Peyer's patch (tissue), 4 donors: ENCODE data around the gene RXRA. TPM values are rescaled to one million over a fixed set of nuclear protein-coding genes. Genes with fewer than 3 reads are reported as not detected.

Experiments
- DNase-seq, 3 donors: peaks; one replicate each; pipeline ENCODE4 v3.0.0-alpha.2; 2017 to 2019
- H3K27ac ChIP-seq, 4 donors: fragments of 200-600 bp; sonication (generic); one replicate each; pipeline ENCODE4 v1.5.1; 2016 to 2019
- H3K27me3 ChIP-seq, 2 donors: fragments of 200-600 bp; sonication (generic); one replicate each; pipeline ENCODE4 v1.5.1; 2019
- H3K36me3 ChIP-seq, 3 donors: fragments of 200-600 bp; sonication (generic); one replicate each; pipeline ENCODE4 v1.5.1; 2016 to 2019
- H3K4me1 ChIP-seq, 4 donors: fragments of 200-600 bp; sonication (generic); one replicate each; pipeline ENCODE4 v1.5.1; 2016 to 2019
- H3K4me3 ChIP-seq, 4 donors: fragments of 200-600 bp; sonication (generic); 1 replicate in 3 of 4; 2 replicates in 1 of 4; pipeline ENCODE4 v1.5.1; 2016 to 2019; ENCODE audit warnings: mild to moderate bottlenecking in 1 of 4
- H3K9me3 ChIP-seq, 4 donors: fragments of 200-600 bp; sonication (generic); one replicate each; pipeline ENCODE4 v1.5.1; 2016 to 2019; ENCODE audit warnings: mild to moderate bottlenecking in 1 of 4
- POLR2A ChIP-seq, 2 donors: fragments of 450-650 bp; IDR thresholded peaks; one replicate each; pipeline ENCODE4 v1.5.1; 2017; ENCODE audit warnings: antibody characterized with exemption in 2 of 2, mild to moderate bottlenecking in 2 of 2, moderate library complexity in 2 of 2
- total RNA-seq, 4 donors: library from RNA; depleted of rRNA; stranded (reverse); fragments of >200 nt; gene quantifications; one replicate each; pipeline ENCODE4 v1.1.0, GENCODE V29; 2016
- TF ChIP-seq, protein P1 (sequence below), 6 experiments: fragments of 450-650 bp in 4 of 6; fragments of 200-600 bp in 2 of 6; sonication (generic) in 1 of 6; IDR thresholded peaks; one replicate each; pipeline ENCODE4 v1.5.1; 2017 to 2019; ENCODE audit warnings: antibody characterized with exemption in 6 of 6, mild to moderate bottlenecking in 3 of 6, moderate library complexity in 1 of 6

RXRA gene
- total RNA-seq, 4 donors from 2014 or later: 54.5 to 83.6 (median 65.4) TPM

DNA sequence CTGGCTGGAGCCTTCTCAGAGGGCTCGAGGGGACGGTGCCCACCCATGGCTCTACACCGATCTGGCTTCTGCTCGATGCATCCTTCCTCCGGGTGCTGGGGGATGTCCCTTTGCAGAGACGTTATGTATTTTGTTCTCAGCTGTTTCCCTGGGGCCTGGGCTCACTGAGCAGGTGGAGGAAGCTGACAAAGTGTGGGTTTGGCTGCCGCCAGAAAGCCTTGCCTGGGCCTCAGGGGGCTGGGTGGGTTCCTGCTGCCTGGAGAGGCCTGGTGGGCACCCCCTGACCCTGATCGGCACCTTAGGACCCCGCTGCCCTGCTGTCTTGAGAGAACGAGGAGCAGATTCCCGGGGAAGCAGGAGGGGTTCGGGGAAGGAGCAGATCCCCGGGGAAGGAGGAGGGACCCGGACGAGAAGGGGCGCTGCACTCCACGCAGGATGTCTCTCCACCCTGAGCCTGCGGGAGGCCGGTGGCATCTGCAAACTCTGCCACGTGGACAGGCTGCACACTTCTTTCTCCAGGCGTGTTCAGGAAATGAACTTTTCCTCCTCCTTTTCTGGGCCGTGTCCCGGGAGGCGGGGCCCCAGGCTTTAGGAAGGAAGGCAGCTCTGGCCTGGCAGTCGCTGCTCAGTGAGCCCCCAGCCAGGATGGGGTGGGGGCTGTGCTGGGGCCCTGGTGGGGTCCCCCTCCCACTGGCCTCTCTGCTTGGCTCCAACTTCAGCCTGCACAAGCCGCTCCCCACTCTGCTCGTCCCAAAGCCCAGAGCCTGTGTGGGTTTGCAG lies 148.9 kb downstream of the RXRA start:
- Histone ChIP-seq H3K27ac (peak overlapping the region in 3 of 4 donors; percentile 21 to 66 (median 35)), H3K4me3 (no peak overlapping the region), H3K27me3 (no peaks in the 10 kb centered on the region), H3K9me3 (no peaks in the 10 kb centered on the region), H3K4me1 (peaks cover 0 to 12% (median 5%) of the 10 kb centered on the region in 4 donors), H3K36me3 (no peaks in the 10 kb centered on the region)
- TF ChIP-seq POLR2A (IDR thresholded peaks at IDR 0.05): no peak
- TF ChIP-seq, protein P1, sequence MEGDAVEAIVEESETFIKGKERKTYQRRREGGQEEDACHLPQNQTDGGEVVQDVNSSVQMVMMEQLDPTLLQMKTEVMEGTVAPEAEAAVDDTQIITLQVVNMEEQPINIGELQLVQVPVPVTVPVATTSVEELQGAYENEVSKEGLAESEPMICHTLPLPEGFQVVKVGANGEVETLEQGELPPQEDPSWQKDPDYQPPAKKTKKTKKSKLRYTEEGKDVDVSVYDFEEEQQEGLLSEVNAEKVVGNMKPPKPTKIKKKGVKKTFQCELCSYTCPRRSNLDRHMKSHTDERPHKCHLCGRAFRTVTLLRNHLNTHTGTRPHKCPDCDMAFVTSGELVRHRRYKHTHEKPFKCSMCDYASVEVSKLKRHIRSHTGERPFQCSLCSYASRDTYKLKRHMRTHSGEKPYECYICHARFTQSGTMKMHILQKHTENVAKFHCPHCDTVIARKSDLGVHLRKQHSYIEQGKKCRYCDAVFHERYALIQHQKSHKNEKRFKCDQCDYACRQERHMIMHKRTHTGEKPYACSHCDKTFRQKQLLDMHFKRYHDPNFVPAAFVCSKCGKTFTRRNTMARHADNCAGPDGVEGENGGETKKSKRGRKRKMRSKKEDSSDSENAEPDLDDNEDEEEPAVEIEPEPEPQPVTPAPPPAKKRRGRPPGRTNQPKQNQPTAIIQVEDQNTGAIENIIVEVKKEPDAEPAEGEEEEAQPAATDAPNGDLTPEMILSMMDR (IDR thresholded peaks at IDR 0.05): no peak
- peak; percentile 51 to 77 (median 61) for DNase-seq

GRCh38 chr9:134476272-134476941 lies 150.2 kb downstream of the RXRA start:
- Histone ChIP-seq H3K36me3 (no peaks in the 10 kb centered on the region), H3K27me3 (no peaks in the 10 kb centered on the region), H3K4me1 (peaks cover 0 to 12% (median 5%) of the 10 kb centered on the region in 4 donors), H3K27ac (peak overlapping the region in 1 of 4 donors; percentile 30), H3K4me3 (no peak overlapping the region), H3K9me3 (no peaks in the 10 kb centered on the region)
- TF ChIP-seq POLR2A (IDR thresholded peaks at IDR 0.05): no peak
- TF ChIP-seq, protein P1 (IDR thresholded peaks at IDR 0.05): no peak
- no peak for DNase-seq

DNA sequence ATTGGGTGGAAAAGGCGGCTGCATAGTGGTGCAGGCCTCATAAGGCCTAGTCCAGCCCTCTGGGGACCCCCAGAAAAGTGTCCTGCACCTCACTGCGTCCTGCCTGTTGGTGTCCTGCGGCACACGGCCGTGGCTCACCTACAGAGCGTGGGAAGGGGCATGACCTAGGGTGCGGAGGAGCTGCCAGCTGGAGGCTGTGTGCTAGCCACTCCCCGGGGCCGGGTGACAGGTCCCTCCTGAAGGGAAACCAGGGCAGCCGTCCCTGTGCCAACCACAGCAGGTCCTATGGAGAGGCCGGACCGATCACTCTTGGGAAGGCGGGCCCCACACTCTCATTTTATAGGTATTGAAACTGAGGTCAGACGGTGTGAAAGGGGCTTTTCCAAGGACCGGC lies 150.7 kb downstream of the RXRA start:
- no peak for DNase-seq
- no peak for TF ChIP-seq POLR2A (IDR thresholded peaks at IDR 0.05)
- TF ChIP-seq, protein P1 (IDR thresholded peaks at IDR 0.05): no peak
- no peaks in the 10 kb centered on the region for H3K36me3 ChIP-seq
- no peaks in the 10 kb centered on the region for H3K9me3 ChIP-seq
- H3K27ac ChIP-seq: no peak overlapping the region
- H3K4me1 ChIP-seq: peaks cover 0 to 12% (median 5%) of the 10 kb centered on the region in 4 donors
- no peak overlapping the region for H3K4me3 ChIP-seq
- no peaks in the 10 kb centered on the region for H3K27me3 ChIP-seq

- H3K27ac ChIP-seq: no peak overlapping the region
- TF ChIP-seq, protein P1 (IDR thresholded peaks at IDR 0.05): no peak
- no peak for TF ChIP-seq POLR2A (IDR thresholded peaks at IDR 0.05)
- H3K36me3 ChIP-seq: no peaks in the 10 kb centered on the region
- H3K4me1 ChIP-seq: peaks cover 0 to 12% (median 5%) of the 10 kb centered on the region in 4 donors
- DNase-seq: no peak
- no peaks in the 10 kb centered on the region for H3K9me3 ChIP-seq
- no peaks in the 10 kb centered on the region for H3K27me3 ChIP-seq
- H3K4me3 ChIP-seq: no peak overlapping the region
Observed at GRCh38 chr9:134477342-134477925, 151.2 kb downstream of the RXRA start.

DNA sequence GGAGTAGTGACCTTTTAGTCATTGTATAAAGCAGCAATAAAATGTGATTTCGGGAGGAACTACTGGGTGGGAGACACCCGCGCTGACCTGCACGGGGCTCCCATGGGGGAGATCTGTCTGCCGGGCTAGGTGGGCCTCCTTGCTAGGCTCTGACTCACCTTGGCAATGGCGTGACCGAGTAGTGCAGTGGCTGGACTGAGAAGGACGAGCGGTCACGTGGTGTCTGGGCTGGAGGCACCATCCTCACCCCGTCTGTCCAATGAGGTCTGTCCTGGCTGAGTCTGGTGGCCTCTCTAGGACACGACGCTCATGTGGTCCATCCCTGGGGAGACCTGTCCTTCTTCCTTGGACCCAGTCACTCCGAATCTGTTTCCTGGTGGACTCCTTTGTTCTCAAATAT lies 151.7 kb downstream of the RXRA start:
- Histone ChIP-seq H3K27me3 (no peaks in the 10 kb centered on the region), H3K36me3 (no peaks in the 10 kb centered on the region), H3K4me3 (no peak overlapping the region), H3K9me3 (no peaks in the 10 kb centered on the region), H3K27ac (no peak overlapping the region), H3K4me1 (peaks cover 0 to 12% (median 5%) of the 10 kb centered on the region in 4 donors)
- TF ChIP-seq, protein P1 (IDR thresholded peaks at IDR 0.05): no peak
- TF ChIP-seq POLR2A (IDR thresholded peaks at IDR 0.05): no peak
- DNase-seq: no peak
